HG02610 (cell line): ENCODE data around the gene C4orf50.

ENCODE experiments used
- ATAC-seq: cut with Tn5 transposase; IDR thresholded peaks from one replicate; pipeline ENCODE4 v1.9.1; 2021; ENCODE audit warnings: mild to moderate bottlenecking, moderate library complexity; ENCODE audit not compliant: unreplicated experiment

Gene C4orf50

DNA sequence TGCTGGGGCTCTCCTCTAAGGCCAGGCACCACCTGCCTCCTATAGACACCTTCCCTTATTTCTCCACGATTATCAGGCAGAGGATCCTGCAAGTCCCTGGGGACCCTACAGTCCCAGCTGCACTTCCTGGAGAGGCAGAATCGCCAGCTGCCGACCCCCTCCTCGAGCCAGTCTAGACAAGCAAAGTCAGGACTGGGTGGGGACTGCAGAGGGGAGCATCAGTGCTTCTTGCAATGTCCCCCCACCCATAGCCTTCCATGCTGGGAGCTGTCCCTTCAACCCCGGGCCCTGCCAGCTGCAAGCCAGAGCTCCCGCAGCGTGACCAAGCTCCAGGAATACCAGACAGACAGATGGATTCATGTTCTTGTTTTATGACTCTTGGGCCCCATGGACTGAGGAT is 124.0 kb downstream of the C4orf50 start:
- ATAC-seq = no peak

DNA sequence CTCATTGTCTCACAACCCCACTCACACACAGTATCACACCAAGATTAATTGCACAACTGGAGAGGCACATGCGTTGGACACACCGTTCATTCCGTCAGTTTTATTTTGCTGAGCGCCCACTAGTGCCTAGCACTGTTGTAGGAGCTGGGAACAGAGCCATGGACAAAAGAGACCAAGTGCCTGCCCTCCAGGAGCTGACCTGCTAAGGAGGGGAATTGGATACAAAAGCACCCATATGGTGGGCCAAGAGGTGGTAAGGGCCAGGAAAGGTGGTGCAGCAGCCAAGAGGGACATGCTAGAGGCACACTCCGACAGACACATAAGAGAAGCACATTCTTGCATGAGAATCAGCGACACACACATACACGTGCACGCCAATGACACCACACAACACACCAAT is 124.6 kb downstream of the C4orf50 start:
- ATAC-seq = no peak

- ATAC-seq = no peak
Measured at GRCh38 chr4:5893004-5893580, 125.1 kb downstream of the C4orf50 start, which contains the start of gene CRMP1. TSS of gene CRMP1 (minus strand) at chr4:5893086. CDS start at chr4:5892969, 117 bp downstream.

DNA sequence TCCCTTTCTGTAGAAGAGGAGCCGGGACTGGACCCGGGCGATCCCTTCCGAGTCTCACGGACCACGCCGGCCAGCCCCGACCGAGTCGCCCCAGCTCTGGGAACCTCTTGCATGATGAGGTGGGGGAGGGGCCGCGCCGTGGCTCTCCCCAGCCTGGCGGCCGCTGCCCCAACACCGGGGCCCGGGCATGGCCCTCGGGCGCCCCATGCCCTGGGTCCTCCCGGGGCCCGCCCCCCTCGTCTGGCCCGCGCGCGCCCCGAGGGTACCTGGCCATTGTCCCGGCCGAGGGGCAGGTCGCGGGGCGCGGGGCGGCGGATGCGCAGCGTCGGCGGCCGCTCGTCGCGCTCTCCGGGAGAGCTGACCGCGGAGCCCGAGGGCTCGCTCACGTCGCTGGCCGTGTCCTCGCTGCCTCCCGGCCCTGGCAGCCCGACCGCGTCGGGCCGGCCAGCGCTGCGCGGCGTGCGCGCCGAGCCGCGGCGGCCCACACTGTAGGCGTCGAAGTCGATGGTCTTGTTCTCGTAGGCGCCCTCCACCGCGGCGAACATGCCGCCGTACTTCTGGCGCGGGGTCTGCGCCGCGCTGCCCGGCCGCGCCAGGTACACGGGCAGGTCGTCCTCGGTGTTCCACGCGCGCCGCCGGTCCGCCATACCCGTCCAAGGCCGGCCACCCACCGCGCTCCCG is 125.8 kb downstream of the C4orf50 start:
- no peak for ATAC-seq

DNA sequence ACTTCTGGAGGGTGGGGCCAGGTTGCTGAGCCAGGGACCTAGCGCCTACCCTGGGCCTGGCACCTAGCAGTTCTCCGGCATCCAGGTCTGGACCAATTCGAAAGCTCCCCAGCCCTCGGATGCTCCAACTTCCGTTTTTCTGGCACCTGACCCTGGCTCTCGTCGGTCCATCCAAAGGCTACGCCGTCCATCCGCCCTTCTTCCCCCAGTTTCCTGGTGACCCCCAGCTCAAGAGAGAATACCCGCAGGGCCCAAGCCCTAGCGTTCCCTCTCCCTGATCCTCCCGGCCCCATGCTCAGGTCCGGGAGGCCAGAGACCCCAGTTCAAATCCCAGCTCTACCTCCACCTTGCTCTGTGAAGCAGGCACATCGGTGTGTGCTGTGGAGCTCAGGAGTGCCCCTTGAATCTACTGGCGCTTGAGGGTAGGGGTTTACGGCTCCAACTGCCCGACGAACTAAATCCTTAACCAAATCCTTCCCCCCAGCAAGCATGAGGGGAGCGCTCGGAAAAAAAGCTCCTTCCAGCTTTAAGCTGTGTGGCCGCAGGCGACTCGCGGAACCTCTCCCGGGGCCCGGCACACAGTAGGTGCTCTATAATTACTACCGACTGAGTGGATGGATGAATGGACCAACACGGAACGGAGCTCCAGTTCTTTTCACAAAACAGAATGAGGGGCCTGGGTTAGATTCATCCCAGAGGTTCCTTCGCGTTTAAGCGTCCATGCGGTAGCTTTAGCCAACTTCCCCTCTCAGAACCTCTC is 126.5 kb downstream of the C4orf50 start:
- no peak for ATAC-seq

DNA sequence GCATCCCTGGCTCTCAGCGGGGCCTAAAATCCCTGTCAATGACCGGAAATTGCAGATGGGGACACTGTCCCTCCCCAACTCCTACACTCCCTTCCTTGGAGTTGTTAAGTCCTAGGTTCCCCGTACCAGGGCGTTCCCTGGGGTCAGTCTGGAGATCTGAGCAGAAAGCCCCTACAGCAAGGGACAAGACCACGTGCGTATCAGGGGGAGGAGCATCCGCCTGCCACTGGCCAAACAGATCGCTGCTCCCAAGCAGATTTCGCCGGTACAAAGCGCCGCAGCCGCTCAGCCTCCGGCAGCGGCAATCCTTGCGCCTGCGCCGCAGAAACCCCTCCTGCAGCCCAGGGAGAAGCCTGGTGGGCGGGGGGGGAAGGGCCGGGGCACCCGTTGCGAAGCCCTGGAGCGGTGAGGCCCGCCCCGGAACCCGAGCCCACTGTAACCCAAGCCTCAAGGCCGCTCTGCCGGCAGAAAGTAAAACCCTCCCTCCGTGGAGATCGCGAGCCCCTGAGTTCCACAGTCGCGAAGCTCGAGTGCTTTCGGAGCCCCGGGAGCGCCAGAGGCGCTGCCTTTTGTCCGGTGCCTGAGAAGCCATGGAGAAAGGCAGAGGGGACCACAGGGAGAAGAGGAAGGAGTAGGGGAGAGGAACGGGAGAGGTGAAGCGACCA is 128.0 kb downstream of the C4orf50 start:
- ATAC-seq = no peak

DNA sequence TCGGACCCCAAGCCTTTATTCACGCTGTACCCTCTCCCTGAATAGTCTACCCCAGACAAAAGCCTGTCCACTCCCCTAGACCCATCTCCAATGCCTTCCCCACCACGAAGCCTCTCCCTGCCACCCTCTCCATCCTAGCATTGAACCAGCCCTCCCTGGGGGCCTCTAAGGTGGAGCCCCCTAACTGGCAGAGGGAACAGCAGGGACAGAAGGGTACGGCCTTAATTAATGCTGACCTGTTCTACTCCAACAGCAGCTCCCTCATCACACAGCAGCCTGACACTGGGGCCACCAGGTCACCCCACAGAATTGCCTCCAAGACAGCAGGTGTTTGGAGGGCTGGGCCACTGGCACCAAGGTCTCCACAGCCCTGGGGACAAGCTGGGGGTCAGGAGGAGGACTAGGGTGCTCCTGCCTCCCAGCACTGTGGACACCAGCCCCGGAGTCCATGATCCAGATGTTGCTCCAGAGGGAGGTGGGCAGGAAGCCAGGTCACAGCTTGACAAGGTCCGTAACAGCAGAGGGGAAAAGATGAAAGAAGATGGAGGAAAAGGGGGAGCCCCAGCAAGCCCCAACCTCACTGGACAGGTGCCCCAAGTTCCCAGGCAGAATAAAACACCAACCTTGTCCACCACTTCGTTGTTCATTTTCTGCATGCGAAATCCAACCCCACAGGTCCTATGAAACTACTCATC is 129.1 kb downstream of the C4orf50 start:
- no peak for ATAC-seq

- ATAC-seq = no peak
Measured at GRCh38 chr4:5888222-5889001, 129.8 kb downstream of the C4orf50 start.

DNA sequence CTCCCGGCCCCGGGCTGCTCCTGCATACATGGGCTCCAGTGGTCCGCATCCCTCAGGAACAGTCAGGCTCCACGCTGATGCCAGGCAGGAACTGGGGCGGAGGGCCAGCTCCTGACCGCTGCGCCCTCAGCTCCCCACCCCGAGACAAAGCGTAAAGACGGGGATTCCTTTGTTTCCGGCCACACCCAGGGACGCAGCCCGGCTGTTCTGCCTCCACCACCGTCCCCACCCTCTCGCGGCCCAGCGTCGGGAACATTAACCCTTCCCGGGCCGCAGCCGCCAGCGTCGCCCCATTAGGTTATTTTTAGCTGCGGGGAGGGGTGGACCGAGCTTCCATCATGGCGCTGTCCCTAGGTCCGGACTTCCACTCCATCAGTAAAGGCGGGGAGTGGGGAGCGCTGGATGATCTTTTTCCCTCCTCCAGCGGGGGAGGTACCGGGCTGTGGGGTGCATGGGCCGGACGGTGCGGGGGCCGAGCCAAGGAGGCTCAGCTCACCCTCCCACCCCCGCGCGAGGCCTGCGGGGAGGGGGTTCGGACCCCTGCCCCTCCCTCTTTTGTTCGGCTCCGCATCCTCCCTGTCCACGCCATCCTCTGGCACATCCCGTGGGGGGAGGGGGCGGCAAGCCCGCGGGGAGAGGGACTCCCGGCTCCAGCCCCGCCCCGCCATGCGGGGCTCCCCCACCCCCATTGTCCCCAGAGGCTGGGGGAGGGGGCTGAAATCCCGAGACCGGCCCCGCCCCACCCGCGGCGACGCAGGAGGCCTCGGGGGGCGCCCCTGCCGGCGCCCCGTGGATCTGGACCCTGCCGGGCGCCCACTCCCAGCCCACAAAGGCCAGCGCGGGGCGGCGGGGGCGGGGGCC is 130.6 kb downstream of the C4orf50 start:
- ATAC-seq = no peak

DNA sequence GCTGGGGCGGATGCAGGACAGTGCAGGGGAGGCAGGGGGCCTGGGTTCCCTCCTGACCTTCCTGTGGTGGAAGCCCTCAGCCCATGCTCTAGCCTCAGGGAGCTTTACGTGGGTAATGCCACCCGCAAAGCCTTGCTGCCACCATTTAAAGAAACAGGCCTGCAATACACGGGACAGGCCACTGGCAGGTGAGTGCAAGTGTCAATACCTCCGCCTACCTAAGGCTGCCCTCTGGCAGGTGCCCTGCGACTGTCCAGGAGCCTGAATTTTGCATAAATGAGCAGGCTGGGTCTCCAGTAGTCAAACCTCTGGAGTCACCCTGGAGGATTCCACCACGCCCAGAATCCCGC is 131.2 kb downstream of the C4orf50 start:
- ATAC-seq = no peak

GRCh38 chr4:5885733-5886132 is 132.5 kb downstream of the C4orf50 start:
- no peak for ATAC-seq

DNA sequence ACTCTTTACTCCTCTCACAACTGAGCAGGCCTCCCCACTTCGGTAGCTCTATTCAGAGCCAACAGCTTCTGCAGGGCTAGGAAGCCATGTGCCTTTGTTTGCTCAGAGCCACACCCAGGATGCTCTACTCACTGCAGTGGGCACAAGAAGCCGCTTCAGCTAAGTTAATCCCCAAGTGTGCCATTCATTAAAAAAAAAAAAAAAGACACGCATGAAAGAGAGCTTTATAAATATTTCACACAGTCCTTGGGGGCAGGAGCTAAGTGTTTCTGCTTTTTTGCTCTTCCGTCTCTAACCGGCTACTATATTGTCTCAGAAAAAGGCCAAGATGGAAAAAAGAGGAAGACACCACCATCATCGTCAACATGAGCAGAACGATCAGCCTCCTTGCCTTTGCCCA is 133.4 kb downstream of the C4orf50 start:
- no peak for ATAC-seq

DNA sequence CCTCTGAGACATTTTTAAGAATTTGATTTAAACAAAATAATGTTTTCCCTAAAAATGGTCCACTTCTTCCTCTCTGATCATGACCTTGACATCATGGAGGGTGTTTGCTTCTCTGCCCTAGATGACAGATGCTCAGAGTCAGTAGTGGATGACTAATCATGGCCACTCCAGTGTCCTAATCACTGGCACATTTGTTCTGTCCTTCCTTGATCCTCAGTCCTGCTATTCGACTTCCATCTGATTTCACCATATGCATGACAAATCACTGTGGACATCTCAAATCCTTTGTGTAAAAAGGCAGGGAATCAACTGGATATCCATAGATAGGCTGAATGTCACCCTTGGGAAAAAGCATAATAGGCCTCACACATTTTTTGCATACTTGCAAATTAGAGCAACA is 134.3 kb downstream of the C4orf50 start:
- ATAC-seq = no peak

- ATAC-seq = no peak
Measured at GRCh38 chr4:5882947-5883346, 135.3 kb downstream of the C4orf50 start.

- ATAC-seq = no peak
Measured at GRCh38 chr4:5881340-5881739, 136.9 kb downstream of the C4orf50 start.

- ATAC-seq = no peak
Measured at GRCh38 chr4:5878359-5878758, 139.9 kb downstream of the C4orf50 start.

DNA sequence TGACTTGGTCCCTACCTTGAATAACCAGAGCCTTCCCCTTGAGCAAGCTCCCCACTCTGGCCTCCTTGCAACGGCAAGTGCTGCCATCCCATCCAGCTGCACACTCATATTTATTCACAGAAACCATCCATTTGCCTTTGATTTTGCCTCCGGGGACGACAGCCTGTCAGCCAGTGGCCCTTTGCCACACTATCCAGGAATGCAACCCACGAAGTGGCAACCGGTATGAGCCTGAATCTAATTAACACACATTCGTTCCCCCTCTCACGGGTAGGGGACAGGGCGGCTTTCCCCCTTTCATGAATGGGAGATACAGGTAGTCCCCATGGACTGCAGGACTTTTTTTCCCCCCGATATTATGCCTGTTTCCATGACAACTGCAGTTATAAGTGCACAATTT is 140.8 kb downstream of the C4orf50 start:
- ATAC-seq = no peak

DNA sequence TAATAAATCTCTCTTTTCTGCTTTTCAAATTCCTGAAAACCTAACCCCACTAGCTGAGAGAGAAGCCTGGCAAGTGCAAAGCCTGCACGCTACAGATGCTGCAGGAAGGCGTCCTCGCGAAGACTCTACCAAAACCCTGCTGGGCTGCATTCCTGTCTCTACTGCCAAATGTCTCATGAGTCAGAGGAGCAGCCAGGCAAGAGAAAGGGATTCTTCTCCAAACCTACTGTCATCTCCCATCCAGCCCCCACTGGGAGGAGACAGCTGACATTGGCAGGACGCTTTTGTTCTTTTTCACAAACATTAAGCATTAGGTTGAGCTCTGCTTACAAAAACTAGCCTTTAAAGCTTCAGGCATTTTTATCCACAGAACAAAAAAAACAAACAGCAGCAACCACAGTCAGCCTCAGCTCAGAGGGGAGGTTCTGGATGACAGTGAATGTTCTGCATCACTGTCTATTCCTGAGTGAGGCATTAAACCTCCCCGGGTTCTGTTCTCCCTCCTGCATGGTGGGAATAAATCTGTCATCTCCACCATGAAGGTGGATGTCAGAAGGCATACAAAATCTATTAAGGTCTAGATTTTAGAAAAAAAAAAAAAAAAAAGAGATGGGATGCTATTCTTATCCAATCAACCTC is 143.3 kb downstream of the C4orf50 start:
- ATAC-seq = no peak

DNA sequence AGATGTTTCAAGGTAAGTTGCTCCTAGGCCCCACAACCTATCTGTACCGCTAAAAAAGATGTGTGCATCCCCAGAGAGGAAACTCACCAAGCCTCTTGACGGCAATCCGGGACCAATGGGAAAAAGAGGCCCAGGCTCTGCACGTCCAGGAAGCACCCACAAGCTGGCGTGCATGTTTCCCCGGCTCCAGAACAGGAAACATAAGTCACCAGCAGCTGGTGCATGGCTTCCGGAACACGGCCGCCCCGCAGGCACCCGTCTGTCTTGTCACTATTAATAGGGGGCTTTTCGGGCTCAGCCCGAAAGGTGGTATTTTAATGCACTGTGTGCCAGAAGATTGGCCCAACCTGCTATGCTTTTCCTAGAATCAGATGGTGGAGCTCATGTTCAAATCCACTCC is 147.5 kb downstream of the C4orf50 start:
- no peak for ATAC-seq
